ENCODE measurements around the gene ZNF189. TPM values are rescaled to one million over a fixed set of nuclear protein-coding genes. Genes with fewer than 3 reads are reported as not detected.

ZNF189 gene
- total RNA-seq, 1 experiment from 2014 or later, result 15.8 TPM

- no peak overlapping the region for H2BK15ac ChIP-seq (ENCODE audit: low read depth, low read length)
- H3K9ac ChIP-seq (ENCODE audit: extremely low read depth, insufficient read length, low read length), result no peak overlapping the region
- no peak overlapping the region for H3K4ac ChIP-seq (ENCODE audit: low read depth, low read length)
- H2BK120ac ChIP-seq (ENCODE audit: low read depth, low read length, poor library complexity, severe bottlenecking), result no peak overlapping the region
- Mint-ChIP-seq H3K4me1 (no peaks in the 10 kb centered on the region), H3K27ac (no peak overlapping the region; a peak in 1 of 7 replicates), H3K36me3 (ENCODE audit: insufficient read depth in 1 of 3, low read depth in 3 of 3) (no peaks in the 10 kb centered on the region), H3K27me3 (ENCODE audit: low read depth) (peaks cover 1% of the 10 kb centered on the region), H3K4me3 (no peak overlapping the region), H3K9me3 (no peaks in the 10 kb centered on the region)
- H3K23ac ChIP-seq (ENCODE audit: insufficient read length, low read depth, low read length), result no peak overlapping the region
- no peak overlapping the region for H2BK12ac ChIP-seq (ENCODE audit: insufficient read length, low read depth, low read length)
- H4K8ac ChIP-seq (replicated peaks; ENCODE audit: insufficient read length, low read depth, low read length), result no peak overlapping the region
- no peak overlapping the region for H3K18ac ChIP-seq (ENCODE audit: insufficient read length, low read depth, low read length)
- no peak overlapping the region for H3T11ph ChIP-seq (ENCODE audit: low read length)
- H2BK5ac ChIP-seq (ENCODE audit: insufficient read length, low read length), result no peak overlapping the region
- no peak overlapping the region for H2AK5ac ChIP-seq (ENCODE audit: insufficient read length, low read length)
- H3K14ac ChIP-seq (ENCODE audit: insufficient read depth, low read length), result no peak overlapping the region
- H2BK20ac ChIP-seq (ENCODE audit: low read depth, low read length, poor library complexity, severe bottlenecking), result no peak overlapping the region
- H3K4me2 ChIP-seq (ENCODE audit: insufficient read depth, insufficient read length, low read length), result no peak overlapping the region
- no peak overlapping the region for H3K27ac ChIP-seq (ENCODE audit: insufficient read length, low read depth, low read length)
- no peaks in the 10 kb centered on the region for H3K79me2 ChIP-seq (ENCODE audit: insufficient read depth, low read length)
- H3K4me1 ChIP-seq (ENCODE audit: insufficient read depth, low read length), result no peaks in the 10 kb centered on the region
- no peaks in the 10 kb centered on the region for H3K27me3 ChIP-seq (ENCODE audit: insufficient read depth, low read length)
- H3K23me2 ChIP-seq (ENCODE audit: insufficient read length, low read depth, low read length, poor library complexity, severe bottlenecking), result no peaks in the 10 kb centered on the region
- H3K9me3 ChIP-seq (ENCODE audit: control insufficient read depth, low read depth, low read length), result no peaks in the 10 kb centered on the region
- WGBS (ENCODE audit: extremely low coverage, insufficient read length, low lambda C conversion rate), result no CpG with 5 or more reads among the region's 3 CpGs
- H4K5ac ChIP-seq (ENCODE audit: insufficient read length, low read depth, low read length), result no peak overlapping the region
- TF ChIP-seq CTCF (conservative IDR thresholded peaks at IDR 0.05), result no peak
- no peak overlapping the region for H2AFZ ChIP-seq (ENCODE audit: low read length)
- no peak overlapping the region for H4K91ac ChIP-seq (ENCODE audit: insufficient read length, low read depth, low read length)
- no peak overlapping the region for H3K56ac ChIP-seq (ENCODE audit: insufficient read length, low read depth, low read length)
- no peaks in the 10 kb centered on the region for H3K79me1 ChIP-seq (ENCODE audit: insufficient read depth, low read depth, low read length, poor library complexity, severe bottlenecking)
- H4K20me1 ChIP-seq (ENCODE audit: control insufficient read depth, insufficient read depth, insufficient read length), result no peaks in the 10 kb centered on the region
- no peak for DNase-seq
Measured at GRCh38 chr9:101433229-101433628, 34.6 kb downstream of the ZNF189 start.
